Measurements from ENCODE around the gene VAMP3.

- no peak for TF ChIP-seq CTCF (conservative IDR thresholded peaks at IDR 0.05; ENCODE audit: low read length)
- TF ChIP-seq EZH2phosphoT487 (IDR thresholded peaks at IDR 0.05; ENCODE audit: borderline replicate concordance): no peak
These were observed 24.3 kb downstream of the VAMP3 start for GRCh38 chr1:7795406-7795805.
